Small intestine (tissue), 7 donors: Measurements from ENCODE around the gene EFCAB10. TPM values are rescaled to one million over a fixed set of nuclear protein-coding genes. Genes with fewer than 3 reads are reported as not detected.
"Not testable (repeated sequence)": the region's sequence is repeated elsewhere in the genome, so short reads cannot be mapped to it uniquely, and the experiment has no call there.

ENCODE experiments used
- DNase-seq, 2 donors: peaks; one replicate each; pipeline versions ENCODE4 v3.0.0 to v3.0.0-alpha.2; 2013
- FAIRE-seq: peaks from 2 replicates; lab custom pipeline; 2012; peaks lifted over from hg19 to GRCh38; lab: Jason Lieb, UNC
- H3K27ac ChIP-seq, 3 donors: one replicate each; pipeline ENCODE4 v1.5.1; 2013; ENCODE audit warnings: low read length in 2 of 3, mild to moderate bottlenecking in 2 of 3, control low read depth in 1 of 3, inconsistent platforms in 1 of 3, low read depth in 1 of 3, moderate library complexity in 1 of 3
- H3K27me3 ChIP-seq, 3 donors: one replicate each; pipeline ENCODE4 v1.6.1; 2013; ENCODE audit warnings: low read length in 3 of 3, inconsistent platforms in 1 of 3; ENCODE audit not compliant: control insufficient read depth in 3 of 3, insufficient read depth in 3 of 3
- H3K36me3 ChIP-seq, 3 donors: one replicate each; pipeline ENCODE4 v1.6.1; 2013; ENCODE audit warnings: low read length in 3 of 3, inconsistent platforms in 1 of 3, low read depth in 1 of 3, mild to moderate bottlenecking in 1 of 3, moderate library complexity in 1 of 3; ENCODE audit not compliant: control insufficient read depth in 3 of 3, insufficient read depth in 2 of 3
- H3K4me1 ChIP-seq, 3 donors: one replicate each; pipeline ENCODE4 v1.6.1; 2013; ENCODE audit warnings: low read length in 2 of 3, inconsistent platforms in 1 of 3, low read depth in 1 of 3, mild to moderate bottlenecking in 1 of 3, moderate library complexity in 1 of 3; ENCODE audit not compliant: control insufficient read depth in 3 of 3, insufficient read depth in 2 of 3
- H3K4me3 ChIP-seq, 3 donors: one replicate each; pipeline ENCODE4 v1.5.1; 2013; ENCODE audit warnings: low read length in 3 of 3, control low read depth in 1 of 3, inconsistent platforms in 1 of 3, low read depth in 1 of 3, mild to moderate bottlenecking in 1 of 3, moderate library complexity in 1 of 3
- H3K9me3 ChIP-seq, 2 donors: one replicate each; pipeline ENCODE4 v1.6.1; 2013; ENCODE audit warnings: low read depth in 1 of 2, low read length in 1 of 2; ENCODE audit not compliant: control insufficient read depth in 2 of 2, insufficient read depth in 1 of 2
- WGBS, 3 donors: extraction: QIAGEN DNeasy Blood & Tissue Kit; methylation state at CpG; one replicate each; pipeline ENCODE4 v1.1.7; 2013; 5-methylcytosine and 5-hydroxymethylcytosine counted together
- polyA plus RNA-seq, 4 donors: library from polyadenylated mRNA; stranded (reverse) in 3 of 4; unstranded in 1 of 4; fragments of 200-250 nt in 3 of 4; fragments of 120-200 nt in 1 of 4; gene quantifications; one replicate each; pipeline versions ENCODE4 v1.2.1 to v1.2.3, GENCODE V29; 2013
- donor health status: healthy with polysubstance abuse.
- donor health status: control.
- donor health status: control.
- donor health status: Bipolar disorder and iron deficiency.
- donor health status: healthy.

Gene EFCAB10
- polyA plus RNA-seq, 4 donors: 0.87 TPM; not detected in 3

DNA sequence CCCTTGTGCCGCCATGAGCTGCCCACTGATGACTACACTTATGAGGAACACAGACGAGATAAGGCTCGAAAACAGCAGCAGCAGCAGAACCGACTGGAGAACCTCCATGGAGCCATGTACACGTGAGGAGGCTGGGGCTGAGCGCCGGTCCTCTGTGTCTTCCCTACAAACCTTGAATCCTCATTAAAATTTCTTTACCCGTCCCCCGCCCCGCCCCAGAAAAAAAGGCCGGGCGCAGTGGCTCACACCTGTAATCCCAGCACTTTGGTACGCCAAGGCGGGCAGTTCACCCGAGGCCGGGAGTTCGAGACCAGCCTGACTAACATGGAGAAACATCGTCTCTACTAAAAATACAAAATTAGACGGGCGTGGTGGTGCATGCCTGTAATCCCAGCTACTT, 50.7 kb downstream of the EFCAB10 start:
- H3K4me3 ChIP-seq: no peak overlapping the region
- DNase-seq: no peak
- peaks cover 0 to 6% (median 0%) of the 10 kb centered on the region in 3 donors for H3K36me3 ChIP-seq
- H3K9me3 ChIP-seq: no peaks in the 10 kb centered on the region
- no peak overlapping the region for H3K27ac ChIP-seq
- WGBS, 3 donors: 95 to 96% (median 96%) methylated on average over 20 of the region's 20 CpGs
- H3K27me3 ChIP-seq: no peaks in the 10 kb centered on the region
- no peak for FAIRE-seq
- H3K4me1 ChIP-seq: peaks cover 3 to 14% (median 8%) of the 10 kb centered on the region in 3 donors

DNA sequence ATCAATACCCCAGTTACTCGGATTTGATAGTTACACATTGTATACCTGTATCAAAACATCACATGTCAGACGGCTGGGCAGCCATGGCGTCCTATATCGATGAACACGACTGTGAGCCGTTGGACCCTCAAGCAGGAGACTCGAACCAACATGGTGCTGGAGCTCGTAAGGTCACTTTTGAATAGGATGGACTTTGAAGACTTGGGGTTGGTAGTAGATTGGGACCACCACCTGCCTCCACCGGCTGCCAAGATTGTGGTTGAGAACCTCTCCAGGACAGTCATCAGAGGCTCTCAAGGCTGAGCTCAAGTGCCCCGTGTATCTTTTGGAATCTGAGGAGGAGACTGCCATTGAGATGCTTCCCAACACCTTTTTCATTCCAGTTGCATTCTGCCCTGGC, 51.2 kb downstream of the EFCAB10 start:
- Histone ChIP-seq H3K27ac (no peak overlapping the region), H3K4me3 (no peak overlapping the region), H3K27me3 (no peaks in the 10 kb centered on the region), H3K36me3 (peaks cover 0 to 3% (median 0%) of the 10 kb centered on the region in 3 donors), H3K4me1 (peaks cover 3 to 14% (median 8%) of the 10 kb centered on the region in 3 donors), H3K9me3 (no peaks in the 10 kb centered on the region)
- WGBS, 3 donors: 94 to 96% (median 96%) methylated on average over 10 of the region's 10 CpGs
- FAIRE-seq: no peak
- DNase-seq: no peak

DNA sequence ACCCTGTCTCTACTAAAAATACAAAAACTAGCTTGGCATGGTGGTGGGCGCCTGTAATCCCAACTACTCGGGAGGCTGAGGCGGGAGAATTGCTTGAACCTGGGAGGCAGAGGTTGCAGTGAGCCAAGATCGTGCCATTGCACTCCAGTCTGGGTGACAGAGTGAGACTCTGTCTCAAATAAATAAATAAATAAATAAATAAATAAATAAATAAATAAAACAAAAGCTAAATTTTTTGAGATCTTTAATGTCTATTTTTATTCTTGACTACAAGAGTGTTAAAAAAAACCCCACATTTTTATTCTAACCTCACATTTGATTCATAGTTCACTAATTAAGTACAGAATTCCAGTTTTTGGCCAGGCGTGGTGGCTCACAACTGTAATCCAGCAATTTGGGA, 53.6 kb downstream of the EFCAB10 start:
- not testable (repeated sequence) for FAIRE-seq, H3K36me3 ChIP-seq, DNase-seq, H3K4me3 ChIP-seq, H3K27me3 ChIP-seq, H3K9me3 ChIP-seq, H3K4me1 ChIP-seq, H3K27ac ChIP-seq
- 89 to 95% (median 93%) methylated on average over 5 of the region's 5 CpGs for WGBS, 3 donors

DNA sequence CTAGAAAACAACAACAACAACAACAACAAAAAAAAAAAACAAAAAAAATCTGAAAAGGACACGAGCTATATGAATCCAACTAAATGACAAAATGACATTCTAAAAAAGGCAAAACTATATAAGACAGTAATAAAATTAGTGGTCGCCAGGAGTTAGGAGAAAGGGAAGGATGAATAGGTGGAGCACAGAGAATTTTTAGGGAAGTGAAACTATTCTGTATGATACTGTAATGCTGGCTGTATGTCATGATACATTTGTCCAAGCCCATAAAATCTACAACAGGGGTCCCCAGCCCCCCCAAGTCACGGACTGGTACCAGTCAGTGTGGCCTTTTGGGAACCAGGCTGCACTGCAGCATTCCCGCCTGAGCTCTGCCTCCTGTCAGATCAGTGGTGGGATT, 56.5 kb downstream of the EFCAB10 start:
- DNase-seq (no peak), FAIRE-seq (no peak)
- H3K9me3 ChIP-seq: no peaks in the 10 kb centered on the region
- H3K36me3 ChIP-seq: peaks cover 0 to under 1% (median 0%) of the 10 kb centered on the region in 3 donors
- H3K4me3 ChIP-seq: no peak overlapping the region
- H3K4me1 ChIP-seq: peaks cover 0 to 10% (median 0%) of the 10 kb centered on the region in 3 donors
- no peak overlapping the region for H3K27ac ChIP-seq
- H3K27me3 ChIP-seq: no peaks in the 10 kb centered on the region
- 74 to 93% (median 78%) methylated on average over 4 of the region's 4 CpGs for WGBS, 3 donors

DNA sequence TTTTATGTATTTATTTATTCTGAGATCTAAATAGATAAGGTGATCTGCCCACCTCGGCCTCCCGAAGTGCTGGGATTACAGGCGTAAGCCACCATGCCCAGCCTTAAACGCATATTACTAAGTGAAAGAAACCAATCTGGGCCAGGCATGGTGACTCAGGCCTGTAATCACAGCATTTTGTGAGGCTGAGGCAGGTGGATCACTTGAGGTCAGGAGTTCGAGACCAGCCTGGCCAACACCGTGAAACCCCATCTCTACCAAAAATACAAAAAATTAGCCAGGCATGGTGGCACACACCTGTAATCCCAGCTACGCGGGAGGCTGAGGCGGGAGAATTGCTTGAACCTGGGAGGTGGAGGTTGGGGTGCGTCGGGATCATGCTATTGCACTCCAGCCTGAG, 56.9 kb downstream of the EFCAB10 start:
- H3K9me3 ChIP-seq, H3K27me3 ChIP-seq, H3K4me3 ChIP-seq, DNase-seq, H3K36me3 ChIP-seq, H3K27ac ChIP-seq, FAIRE-seq: not testable (repeated sequence)
- 93 to 96% (median 94%) methylated on average over 11 of the region's 11 CpGs for WGBS, 3 donors
- H3K4me1 ChIP-seq: peaks cover 0 to 10% (median 0%) of the 10 kb centered on the region in 3 donors

DNA sequence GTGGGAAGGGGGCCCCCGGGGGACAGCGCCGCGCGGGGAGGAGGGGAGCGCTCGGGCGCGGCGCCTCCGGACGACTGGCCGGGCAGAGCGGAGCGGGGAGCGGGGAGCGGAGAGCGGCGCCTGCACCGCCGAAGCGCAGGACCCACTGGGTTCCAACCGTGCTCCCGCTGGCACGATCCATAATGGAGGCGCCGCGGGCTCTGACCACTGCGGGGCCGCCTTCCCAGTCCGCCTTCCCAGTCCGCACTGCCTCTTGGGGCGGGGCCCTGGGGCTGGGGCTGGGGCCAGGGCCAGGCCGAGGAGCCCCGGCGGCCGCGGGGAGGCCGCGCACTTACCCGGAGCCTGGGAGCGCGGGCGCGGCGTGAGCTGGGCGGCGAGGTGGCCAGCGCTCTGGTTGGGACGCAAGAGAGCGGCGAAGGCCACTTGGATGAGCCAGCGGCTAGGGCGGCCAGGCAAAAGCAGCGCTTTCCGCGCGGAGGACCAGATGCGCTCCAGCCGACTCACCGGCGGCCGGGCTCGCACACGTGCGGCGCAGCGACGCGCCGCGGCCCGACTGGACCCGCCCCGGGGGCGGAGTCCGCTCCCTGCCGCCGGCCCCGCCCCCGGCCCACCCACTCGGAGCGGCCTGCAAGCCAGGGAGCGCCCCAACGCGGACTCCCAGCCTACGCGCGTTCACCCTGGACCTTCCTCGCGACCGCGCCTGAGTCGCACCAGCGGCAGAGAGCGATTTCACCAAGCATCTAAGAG, 59.4 kb downstream of the EFCAB10 start, which contains the start of gene PUS7:
PUS7 (minus strand) TSS at position 555 of the 747 bp plus-strand sequence. CDS start 13,759 bp downstream, outside the sequence.
- Histone ChIP-seq H3K4me1 (peaks cover 0 to 10% (median 0%) of the 10 kb centered on the region in 3 donors), H3K27ac (peak within 1 kb of the TSS; percentile 71 to 94 (median 84)), H3K27me3 (no peaks in the 10 kb centered on the region), H3K36me3 (peaks cover 0 to 8% (median 0%) of the 10 kb centered on the region in 3 donors), H3K9me3 (no peaks in the 10 kb centered on the region), H3K4me3 (peak within 1 kb of the TSS; percentile 67 to 69 (median 69))
- DNase-seq (peak; percentile 91 to 96), FAIRE-seq (no peak)
- 0 to 1% (median 1%) methylated on average over 43 to 96 of the region's 96 CpGs for WGBS, 3 donors

DNA sequence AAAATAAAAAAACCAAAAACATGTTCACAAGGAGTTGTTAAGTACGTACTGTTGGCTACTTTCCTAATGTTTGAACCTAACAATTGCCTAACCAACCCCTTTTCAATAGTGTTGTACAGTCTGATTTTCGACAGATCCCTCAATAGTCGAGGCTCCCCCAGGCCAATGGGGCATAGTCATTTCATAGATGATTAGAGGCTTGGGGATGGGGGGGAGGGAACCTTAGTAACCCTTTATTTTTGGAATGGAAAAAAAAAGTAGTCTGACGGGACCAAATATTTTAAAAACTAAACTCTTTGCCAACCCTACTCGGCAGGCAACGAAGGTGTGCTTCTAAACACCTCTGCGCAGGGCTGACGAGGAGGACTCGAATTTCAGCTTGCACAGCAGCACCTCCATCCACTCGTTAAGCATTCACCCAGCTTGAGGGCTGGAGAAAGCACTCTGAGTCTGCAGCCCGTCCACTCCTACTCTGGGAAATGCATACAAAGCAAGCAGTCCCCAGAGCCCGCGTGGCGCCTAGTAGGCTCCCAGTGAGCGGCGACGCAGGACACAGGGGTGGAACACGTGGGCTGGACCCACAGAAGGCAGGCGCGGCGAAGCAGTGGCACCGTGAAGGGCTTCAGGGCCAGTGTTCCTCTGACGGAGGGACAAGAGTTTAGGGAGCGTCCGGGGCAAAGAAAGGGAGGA, 60.1 kb downstream of the EFCAB10 start:
- H3K27ac ChIP-seq: peak overlapping the region; percentile 67 to 94 (median 84)

DNA sequence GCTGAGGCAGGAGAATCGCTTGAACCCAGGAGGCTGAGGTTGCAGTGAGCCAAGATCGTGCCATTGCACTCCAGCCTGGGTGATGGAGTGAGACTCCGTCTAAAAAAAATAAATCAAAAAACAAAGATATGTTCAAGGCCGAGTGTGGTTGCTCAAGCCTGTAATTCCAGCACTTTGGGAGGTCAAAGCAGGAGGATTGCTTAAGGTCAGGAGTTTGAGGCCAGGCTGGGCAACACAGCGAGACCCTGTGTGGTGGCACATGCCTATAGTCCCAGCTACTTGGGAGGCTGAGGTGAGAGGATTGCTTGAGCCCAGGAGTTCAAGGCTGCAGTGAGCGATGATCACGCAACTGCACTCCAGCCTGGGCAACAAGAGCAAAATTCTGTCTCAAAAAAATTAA, 60.7 kb downstream of the EFCAB10 start:
- not testable (repeated sequence) for H3K4me3 ChIP-seq, H3K9me3 ChIP-seq, FAIRE-seq, H3K27ac ChIP-seq, DNase-seq, H3K36me3 ChIP-seq, H3K27me3 ChIP-seq
- WGBS, 3 donors: 92 to 96% (median 94%) methylated on average over 7 of the region's 7 CpGs
- peaks cover 0 to 10% (median 0%) of the 10 kb centered on the region in 3 donors for H3K4me1 ChIP-seq

More for the DNA sequence above, 60.1 kb downstream of the EFCAB10 start:
- 4 to 14% (median 9%) methylated on average over 25 of the region's 25 CpGs for WGBS, 3 donors
- DNase-seq (peak; percentile 67 to 85), FAIRE-seq (no peak)
- H3K36me3 ChIP-seq: peaks cover 0 to 8% (median 0%) of the 10 kb centered on the region in 3 donors
- H3K9me3 ChIP-seq: no peaks in the 10 kb centered on the region
- peak overlapping the region; percentile 67 to 69 (median 69) for H3K4me3 ChIP-seq
- no peaks in the 10 kb centered on the region for H3K27me3 ChIP-seq
- H3K4me1 ChIP-seq: peaks cover 0 to 10% (median 0%) of the 10 kb centered on the region in 3 donors
